Naive thymus-derived CD8-positive, alpha-beta T cell (primary cell): ENCODE results near the gene MRPL3. TPM values are rescaled to one million over a fixed set of nuclear protein-coding genes. Genes with fewer than 3 reads are reported as not detected.

Experiments
- ATAC-seq, 2 donors: fragments of 150-1000 bp; cut with Tn5 transposase in 1 of 2; sonication (Bioruptor Pico), chemical (Tn5 transposase) in 1 of 2; 1 replicate in 1 of 2; 2 replicates in 1 of 2; pipeline ENCODE4 v1.10.0; 2021; ENCODE audit warnings: mild to moderate bottlenecking in 2 of 2, moderate library complexity in 2 of 2
- POLR2A ChIA-PET: fragments of 350-600 bp; sonication (Branson Sonifier 250); formaldehyde crosslinking; loops from one replicate; lab custom pipeline; 2021; ENCODE audit warnings: antibody characterized with exemption; lab: Charles Lee
- DNase-seq, 10 donors: peaks; one replicate each; pipeline versions ENCODE4 v3.0.0 to v3.0.0-alpha.2; 2020 to 2022
- H3K27ac Mint-ChIP-seq, 10 donors: one replicate each; pipeline ENCODE4 v1.8.0; 2020 to 2022; ENCODE audit warnings: mild to moderate bottlenecking in 10 of 10, mixed read lengths in 10 of 10, moderate library complexity in 4 of 10, inconsistent platforms in 1 of 10
- H3K27me3 Mint-ChIP-seq, 5 donors: one replicate each; pipeline ENCODE4 v1.8.0; 2021 to 2022; ENCODE audit warnings: mixed read lengths in 5 of 5
- H3K36me3 Mint-ChIP-seq, 3 donors: one replicate each; pipeline ENCODE4 v1.8.0; 2020 to 2022; ENCODE audit warnings: mixed read lengths in 3 of 3, mild to moderate bottlenecking in 2 of 3, inconsistent platforms in 1 of 3
- H3K4me1 Mint-ChIP-seq, 4 donors: one replicate each; pipeline ENCODE4 v1.8.0; 2021 to 2022; ENCODE audit warnings: mixed read lengths in 4 of 4
- H3K4me3 Mint-ChIP-seq, 10 donors: one replicate each; pipeline ENCODE4 v1.8.0; 2020 to 2022; ENCODE audit warnings: mild to moderate bottlenecking in 10 of 10, mixed read lengths in 10 of 10, moderate library complexity in 6 of 10, inconsistent platforms in 1 of 10
- H3K9me3 Mint-ChIP-seq, 9 donors: one replicate each; pipeline ENCODE4 v1.8.0; 2020 to 2022; ENCODE audit warnings: mixed read lengths in 9 of 9, mild to moderate bottlenecking in 3 of 9, inconsistent platforms in 1 of 9, moderate library complexity in 1 of 9
- polyA plus RNA-seq, 3 donors: library from polyadenylated mRNA; unstranded; fragments of 300-500 nt; fragmentation: Illumina TruSeq; gene quantifications; one replicate each; pipeline ENCODE4 v1.2.3, GENCODE V29; 2021
- total RNA-seq, 8 experiments: library from RNA in 2 of 8; stranded (reverse) in 2 of 8; gene quantifications; one replicate each; pipeline ENCODE4 v1.2.3 and lab custom pipeline; 2021 to 2026

The MRPL3 gene
- total RNA-seq (10 to 100 TPM; 59.8 to 60.5 TPM), polyA plus RNA-seq (10 to 100 TPM; 76.3 to 87.7 (median 86.0) TPM), total RNA-seq (lab: John Stamatoyannopoulos, UW) (37.9 to 283 (median 72.7) reads per million in 6 experiments)

DNA sequence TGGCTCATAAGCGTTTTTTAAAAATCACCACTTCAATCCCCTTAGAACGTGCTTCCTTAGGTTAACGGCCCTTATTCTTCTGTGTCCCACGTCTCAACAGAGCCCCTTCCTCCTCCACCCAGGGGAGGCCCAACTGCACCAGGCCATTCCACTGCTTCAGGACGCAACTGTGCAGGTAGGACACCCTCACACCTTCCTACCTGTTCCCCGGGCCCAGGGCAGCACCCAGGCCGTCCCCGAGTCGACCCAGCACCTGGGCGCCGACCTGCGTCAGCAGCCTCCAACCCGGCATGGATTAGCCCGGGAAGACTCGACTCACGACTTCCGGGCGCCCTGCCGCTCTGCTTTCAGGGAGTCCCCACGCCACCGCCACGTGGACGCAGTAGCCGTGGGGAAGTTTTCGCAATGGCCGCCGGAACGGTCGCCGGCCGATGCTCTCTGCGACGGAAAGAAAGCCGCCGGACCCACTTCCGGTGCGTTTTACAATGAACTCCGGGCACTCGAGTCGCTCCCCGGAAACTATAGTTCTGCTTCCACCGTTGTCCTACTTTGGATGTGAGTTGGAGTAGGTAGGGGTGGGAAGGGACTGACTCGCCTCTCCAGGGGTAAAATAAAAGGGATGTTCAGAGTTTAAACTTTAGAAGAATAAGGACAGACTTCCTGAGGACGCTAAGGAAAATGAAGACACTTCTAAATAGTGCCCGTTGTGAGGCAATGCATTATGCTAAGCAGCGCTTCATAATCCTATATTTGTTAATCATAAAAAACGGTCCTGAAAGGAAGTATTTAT lies at the start of gene MRPL3:
TSS of gene MRPL3 (minus strand) at position 442 of the 790 bp plus-strand sequence. CDS start at position 292, 150 bp downstream.
- peaks cover 0 to 31% (median 6%) of the 10 kb centered on the region in 3 donors for H3K36me3 Mint-ChIP-seq
- peak within 1 kb of the TSS; percentile 90 to 100 (median 97) for H3K4me3 Mint-ChIP-seq
- no peaks in the 10 kb centered on the region for H3K9me3 Mint-ChIP-seq
- POLR2A ChIA-PET = interaction anchor here (0.6 to 1.5 kb wide), 2 partner anchors 609 to 1218 kb away, joined by 3 read pairs; partner anchors contain the start of gene ATP2C1
- H3K27me3 Mint-ChIP-seq = no peaks in the 10 kb centered on the region
- peak; percentile 91 to 95 for ATAC-seq
- H3K4me1 Mint-ChIP-seq = peaks cover 26 to 52% (median 43%) of the 10 kb centered on the region in 4 donors
- peak within 1 kb of the TSS; percentile 88 to 99 (median 97) for H3K27ac Mint-ChIP-seq
- peak; percentile 68 to 89 (median 81) for DNase-seq

- Mint-ChIP-seq H3K27me3 (peaks cover 16 to 49% (median 18%) of the 10 kb centered on the region in 5 donors), H3K4me3 (no peak overlapping the region), H3K9me3 (no peaks in the 10 kb centered on the region), H3K27ac (no peak overlapping the region), H3K36me3 (no peaks in the 10 kb centered on the region), H3K4me1 (no peaks in the 10 kb centered on the region)
- POLR2A ChIA-PET = no interaction called here
- no peak for DNase-seq
- ATAC-seq = no peak
Measured at GRCh38 chr3:131551761-131552160, 49.0 kb upstream of the MRPL3 start.

DNA sequence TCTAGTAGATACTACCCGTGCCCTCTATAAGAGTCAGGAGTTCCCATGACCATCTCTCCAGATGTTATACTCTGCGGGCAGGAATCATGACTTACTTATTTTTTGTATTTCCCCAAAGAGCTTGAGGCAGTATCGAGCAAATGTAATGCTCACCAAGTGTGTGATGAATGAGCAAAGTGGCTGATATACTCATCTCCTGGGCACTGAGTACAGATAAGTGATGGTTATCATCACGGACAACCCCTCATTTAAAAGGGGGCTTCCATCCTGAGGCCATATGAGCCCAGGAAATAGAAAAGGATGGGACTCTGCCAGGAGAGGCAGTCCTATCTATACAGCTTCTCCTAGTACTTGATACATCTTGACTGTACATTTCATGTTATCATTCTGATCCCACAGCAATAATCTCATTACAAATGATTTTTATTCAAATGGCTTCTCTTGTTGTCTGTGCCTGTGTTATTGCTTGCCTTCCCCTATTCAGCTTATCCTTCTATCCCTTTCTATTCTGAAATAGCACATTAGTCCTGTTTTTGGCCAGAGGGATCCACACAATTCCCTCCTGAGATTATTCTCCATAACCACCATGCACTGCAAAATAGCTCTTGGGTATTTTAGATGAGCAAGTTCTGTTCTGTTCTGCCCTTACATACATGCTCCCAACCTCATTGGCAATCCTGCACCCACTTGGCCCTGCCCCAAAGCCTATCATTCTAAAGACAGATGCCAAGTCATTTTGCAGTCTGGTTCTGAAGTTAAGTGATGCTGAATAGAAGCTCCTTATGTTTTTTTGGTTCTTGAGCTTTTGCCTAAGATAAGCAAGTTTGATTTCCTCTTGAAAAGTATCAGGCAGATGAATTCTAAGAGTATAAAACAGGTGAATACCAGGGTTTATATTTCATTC lies 48.0 kb upstream of the MRPL3 start:
- Mint-ChIP-seq H3K9me3 (no peaks in the 10 kb centered on the region), H3K27ac (no peak overlapping the region), H3K27me3 (peaks cover 16 to 49% (median 18%) of the 10 kb centered on the region in 5 donors), H3K4me3 (no peak overlapping the region), H3K36me3 (no peaks in the 10 kb centered on the region), H3K4me1 (no peaks in the 10 kb centered on the region)
- ATAC-seq = no peak
- POLR2A ChIA-PET = no interaction called here
- no peak for DNase-seq

- no peaks in the 10 kb centered on the region for H3K36me3 Mint-ChIP-seq
- no peak for DNase-seq
- POLR2A ChIA-PET = no interaction called here
Measured at GRCh38 chr3:131549340-131549739, 46.6 kb upstream of the MRPL3 start.

DNA sequence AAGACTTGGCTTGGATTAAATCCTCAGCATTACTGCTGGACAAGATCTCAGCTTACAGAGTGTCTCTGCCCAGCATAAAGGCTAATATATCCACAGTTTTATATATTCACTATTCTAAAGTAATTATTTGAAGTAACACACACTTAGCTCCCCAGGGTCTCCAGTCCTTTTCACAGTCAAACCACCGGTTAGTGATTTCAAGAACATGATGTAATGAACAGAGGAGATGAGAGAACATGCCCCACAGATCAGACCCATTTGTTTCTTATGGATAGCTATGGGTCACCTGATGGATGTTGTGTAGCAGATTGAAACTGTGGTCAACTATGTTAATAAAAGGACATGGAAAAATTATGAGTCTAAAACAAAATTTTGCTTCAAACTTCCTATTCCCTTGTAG lies 44.8 kb upstream of the MRPL3 start:
- H3K36me3 Mint-ChIP-seq = no peaks in the 10 kb centered on the region
- H3K4me3 Mint-ChIP-seq = no peak overlapping the region
- ATAC-seq = no peak
- H3K4me1 Mint-ChIP-seq = no peaks in the 10 kb centered on the region
- no peak for DNase-seq
- H3K27me3 Mint-ChIP-seq = peaks cover 16 to 36% (median 23%) of the 10 kb centered on the region in 5 donors
- POLR2A ChIA-PET = interaction anchor here (0.5 kb wide), 1 partner anchor 476 kb away, joined by 10 read pairs; no protein-coding TSS in a partner anchor
- no peaks in the 10 kb centered on the region for H3K9me3 Mint-ChIP-seq
- H3K27ac Mint-ChIP-seq = no peak overlapping the region

More at GRCh38 chr3:131549340-131549739, 46.6 kb upstream of the MRPL3 start:
- Mint-ChIP-seq H3K4me3 (no peak overlapping the region), H3K27me3 (peaks cover 19 to 40% (median 22%) of the 10 kb centered on the region in 5 donors), H3K9me3 (no peaks in the 10 kb centered on the region), H3K4me1 (no peaks in the 10 kb centered on the region), H3K27ac (no peak overlapping the region)
- no peak for ATAC-seq

DNA sequence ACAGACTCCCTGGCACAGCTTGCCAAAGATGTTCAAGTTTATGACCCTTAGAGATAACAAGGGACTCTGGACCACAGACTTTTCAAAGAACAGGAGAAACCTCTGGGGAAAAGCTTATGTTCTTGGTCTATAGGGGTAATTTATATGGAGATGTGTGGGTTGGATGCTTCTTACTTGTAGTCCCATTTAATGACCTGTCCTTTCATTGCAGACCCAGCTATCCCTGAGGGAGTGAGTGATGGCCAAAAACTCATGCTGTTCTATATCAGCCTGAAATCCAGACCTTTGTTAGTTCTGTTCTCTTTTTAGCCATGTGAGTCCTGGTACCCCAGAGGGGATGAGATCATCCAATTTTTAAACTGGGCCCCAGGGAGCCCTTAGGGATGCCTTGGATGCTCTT lies 43.7 kb upstream of the MRPL3 start:
- Mint-ChIP-seq H3K27ac (no peak overlapping the region), H3K4me3 (no peak overlapping the region), H3K27me3 (peaks cover 16 to 38% (median 20%) of the 10 kb centered on the region in 5 donors), H3K36me3 (no peaks in the 10 kb centered on the region), H3K9me3 (no peaks in the 10 kb centered on the region), H3K4me1 (no peaks in the 10 kb centered on the region)
- ATAC-seq (no peak), DNase-seq (no peak)
- POLR2A ChIA-PET = no interaction called here

- POLR2A ChIA-PET = no interaction called here
- ATAC-seq = no peak
- H3K27ac Mint-ChIP-seq = no peak overlapping the region
- DNase-seq = no peak
- H3K4me3 Mint-ChIP-seq = no peak overlapping the region
- H3K9me3 Mint-ChIP-seq = no peaks in the 10 kb centered on the region
- H3K36me3 Mint-ChIP-seq = no peaks in the 10 kb centered on the region
- H3K27me3 Mint-ChIP-seq = peaks cover 18 to 47% (median 24%) of the 10 kb centered on the region in 5 donors
- no peaks in the 10 kb centered on the region for H3K4me1 Mint-ChIP-seq
Measured at GRCh38 chr3:131544557-131544956, 41.8 kb upstream of the MRPL3 start.

- POLR2A ChIA-PET = no interaction called here
- no peaks in the 10 kb centered on the region for H3K36me3 Mint-ChIP-seq
- H3K4me1 Mint-ChIP-seq = no peaks in the 10 kb centered on the region
- H3K4me3 Mint-ChIP-seq = no peak overlapping the region
- H3K9me3 Mint-ChIP-seq = no peaks in the 10 kb centered on the region
- no peak for DNase-seq
- ATAC-seq = no peak
- H3K27ac Mint-ChIP-seq = peak overlapping the region in 1 of 10 donors; percentile 36
- H3K27me3 Mint-ChIP-seq = peaks cover 19 to 45% (median 26%) of the 10 kb centered on the region in 5 donors
Measured at GRCh38 chr3:131543714-131544113, 40.9 kb upstream of the MRPL3 start.

DNA sequence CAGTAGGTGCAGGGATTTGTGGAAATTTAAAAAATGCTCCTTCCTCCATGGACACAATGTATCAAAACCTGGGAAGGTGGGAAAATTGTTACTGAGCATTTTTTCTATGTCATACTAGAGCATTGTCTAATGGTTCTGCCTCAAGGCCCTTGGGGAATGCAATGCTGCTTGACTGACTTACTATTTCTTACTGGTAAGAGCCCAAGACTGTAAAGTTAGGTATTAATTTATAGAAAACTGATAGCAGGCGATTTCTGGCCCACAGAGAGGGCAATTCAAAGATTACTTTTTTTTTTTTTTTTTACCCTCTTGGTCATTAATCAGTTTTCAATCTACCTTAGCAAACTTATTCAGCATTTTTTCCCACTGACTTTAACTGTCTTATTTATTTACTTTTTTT lies 38.5 kb upstream of the MRPL3 start:
- Mint-ChIP-seq H3K36me3 (no peaks in the 10 kb centered on the region), H3K9me3 (no peaks in the 10 kb centered on the region)
- POLR2A ChIA-PET = no interaction called here

GRCh38 chr3:131540821-131541220 lies 38.0 kb upstream of the MRPL3 start:
- ATAC-seq (no peak), DNase-seq (no peak)
- Mint-ChIP-seq H3K4me3 (no peak overlapping the region), H3K36me3 (no peaks in the 10 kb centered on the region), H3K9me3 (no peaks in the 10 kb centered on the region), H3K27me3 (peaks cover 13 to 41% (median 27%) of the 10 kb centered on the region in 5 donors), H3K27ac (no peak overlapping the region), H3K4me1 (no peaks in the 10 kb centered on the region)
- POLR2A ChIA-PET = no interaction called here

More for the DNA sequence above, 38.5 kb upstream of the MRPL3 start:
- no peak for ATAC-seq
- Mint-ChIP-seq H3K27me3 (peaks cover 13 to 39% (median 23%) of the 10 kb centered on the region in 5 donors), H3K27ac (no peak overlapping the region), H3K4me3 (no peak overlapping the region), H3K4me1 (no peaks in the 10 kb centered on the region)
- no peak for DNase-seq

GRCh38 chr3:131540143-131540542 lies 37.4 kb upstream of the MRPL3 start:
- H3K36me3 Mint-ChIP-seq = no peaks in the 10 kb centered on the region

DNA sequence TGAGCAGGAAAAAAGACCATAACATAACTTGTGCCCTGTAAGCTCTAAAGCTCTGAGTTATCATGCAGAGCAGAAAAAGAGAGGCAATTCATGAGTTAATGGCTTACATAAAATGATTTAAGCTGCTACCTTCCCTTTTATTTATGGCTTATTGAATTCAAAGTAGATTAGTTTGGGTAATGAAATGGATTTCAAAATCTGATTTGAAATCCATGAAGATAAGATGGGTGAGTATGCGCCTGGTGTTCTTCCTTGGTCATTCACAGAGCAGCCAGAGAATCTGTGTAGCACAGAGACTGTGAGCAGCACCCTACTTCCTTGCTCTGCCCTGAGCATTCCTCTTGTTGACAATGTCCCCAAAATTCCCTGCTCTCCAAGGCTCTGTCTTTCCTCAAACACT lies 36.2 kb upstream of the MRPL3 start:
- DNase-seq = no peak
- Mint-ChIP-seq H3K4me1 (no peaks in the 10 kb centered on the region), H3K9me3 (no peaks in the 10 kb centered on the region), H3K27ac (no peak overlapping the region), H3K36me3 (no peaks in the 10 kb centered on the region), H3K27me3 (peaks cover 8 to 60% (median 24%) of the 10 kb centered on the region in 5 donors), H3K4me3 (no peak overlapping the region)
- no peak for ATAC-seq
- POLR2A ChIA-PET = no interaction called here

More at GRCh38 chr3:131540143-131540542, 37.4 kb upstream of the MRPL3 start:
- H3K27ac Mint-ChIP-seq = no peak overlapping the region
- no peaks in the 10 kb centered on the region for H3K4me1 Mint-ChIP-seq
- peaks cover 13 to 48% (median 30%) of the 10 kb centered on the region in 5 donors for H3K27me3 Mint-ChIP-seq
- POLR2A ChIA-PET = no interaction called here
- no peak overlapping the region for H3K4me3 Mint-ChIP-seq
- no peak for ATAC-seq
- DNase-seq = no peak
- H3K9me3 Mint-ChIP-seq = no peaks in the 10 kb centered on the region
